ENCODE results near the gene PABPN1L.

DNA sequence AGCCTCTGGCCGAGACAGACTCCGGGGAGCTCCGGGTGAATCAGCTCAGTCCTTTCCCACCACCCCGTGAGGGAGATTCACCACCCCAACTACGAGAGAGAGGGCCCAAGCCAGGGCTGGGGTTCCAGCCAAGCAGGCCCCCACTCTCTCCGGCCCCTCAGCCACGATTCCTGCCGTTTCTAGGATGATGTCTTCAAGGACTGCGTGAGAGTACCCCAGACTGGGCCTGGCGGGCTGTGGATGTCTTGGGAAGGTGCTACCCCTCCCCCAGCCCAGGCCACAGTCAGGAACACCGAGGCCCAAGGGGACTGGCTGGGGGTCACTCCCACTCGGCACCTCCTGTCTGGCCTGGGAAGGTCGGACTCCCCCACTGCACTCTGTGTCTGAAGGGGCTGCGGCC is 21.6 kb upstream of the PABPN1L start:
- TF ChIP-seq CTCF (IDR thresholded peaks at IDR 0.05), result no peak
- TF ChIP-seq POLR2A (IDR thresholded peaks at IDR 0.05), result no peak
- no peak for TF ChIP-seq EP300 (IDR thresholded peaks at IDR 0.05)

All from ovary (tissue), 3 donors.